Naive B cell (primary cell): Measurements from ENCODE around the gene ADPRH. TPM values are rescaled to one million over a fixed set of nuclear protein-coding genes. Genes with fewer than 3 reads are reported as not detected.

Experiments used
- ATAC-seq, 2 donors: fragments of 150-1000 bp; cut with Tn5 transposase; 2 replicates each; pipeline ENCODE4 v1.10.0; 2021; ENCODE audit warnings: low read depth in 2 of 2, mild to moderate bottlenecking in 2 of 2, moderate library complexity in 2 of 2
- DNase-seq: peaks from one replicate; pipeline ENCODE4 v3.0.0; 2022
- H3K27ac Mint-ChIP-seq, 6 donors: one replicate each; pipeline ENCODE4 v1.8.0; 2020 to 2022; ENCODE audit warnings: mild to moderate bottlenecking in 6 of 6, mixed read lengths in 6 of 6, moderate library complexity in 5 of 6, inconsistent platforms in 2 of 6
- H3K27me3 Mint-ChIP-seq, 3 donors: one replicate each; pipeline ENCODE4 v1.8.0; 2021 to 2022; ENCODE audit warnings: mixed read lengths in 3 of 3, mild to moderate bottlenecking in 1 of 3
- H3K36me3 Mint-ChIP-seq, 2 donors: one replicate each; pipeline ENCODE4 v1.8.0; 2020 to 2022; ENCODE audit warnings: mixed read lengths in 2 of 2, inconsistent platforms in 1 of 2, mild to moderate bottlenecking in 1 of 2
- H3K4me1 Mint-ChIP-seq, 3 donors: one replicate each; pipeline ENCODE4 v1.8.0; 2020 to 2022; ENCODE audit warnings: mixed read lengths in 3 of 3, inconsistent platforms in 1 of 3, mild to moderate bottlenecking in 1 of 3, moderate library complexity in 1 of 3
- H3K4me3 Mint-ChIP-seq, 8 donors: one replicate each; pipeline ENCODE4 v1.8.0; 2020 to 2022; ENCODE audit warnings: mild to moderate bottlenecking in 8 of 8, mixed read lengths in 8 of 8, moderate library complexity in 8 of 8, inconsistent platforms in 2 of 8
- H3K9me3 Mint-ChIP-seq, 7 donors: one replicate each; pipeline ENCODE4 v1.8.0; 2020 to 2022; ENCODE audit warnings: mixed read lengths in 7 of 7, mild to moderate bottlenecking in 5 of 7, inconsistent platforms in 2 of 7, moderate library complexity in 1 of 7
- polyA plus RNA-seq, 6 donors: library from polyadenylated mRNA; unstranded; fragments of 300-500 nt; fragmentation: Illumina TruSeq; gene quantifications; one replicate each; pipeline ENCODE4 v1.2.3, GENCODE V29; 2021; ENCODE audit warnings: low read depth in 6 of 6

ADPRH gene
- polyA plus RNA-seq, 6 donors from 2014 or later = 10.4 to 16.8 (median 14.4) TPM

- Mint-ChIP-seq H3K9me3 (no peaks in the 10 kb centered on the region), H3K27ac (no peak overlapping the region)
- no peak for ATAC-seq
Observed at GRCh38 chr3:119569156-119569555, 10.1 kb upstream of the ADPRH start.

DNA sequence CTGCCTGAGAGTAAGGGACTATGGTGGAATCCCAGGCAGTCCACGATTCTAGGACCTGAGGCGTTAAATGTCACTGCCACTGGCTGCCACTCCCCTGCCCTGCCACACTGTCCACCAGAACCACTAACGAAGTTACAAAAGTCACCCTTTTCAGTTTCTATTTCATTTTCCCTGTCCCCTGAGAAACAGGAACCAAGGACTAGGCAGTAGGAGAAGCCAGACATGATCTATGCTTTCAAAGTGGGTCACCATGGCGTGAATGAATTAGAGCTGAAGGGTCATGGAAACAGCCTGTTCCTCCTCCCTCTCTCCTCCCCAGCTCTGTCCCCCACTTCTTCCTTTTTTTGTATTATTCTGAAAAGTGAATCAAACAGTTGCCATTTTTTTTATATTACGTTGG, 9.1 kb upstream of the ADPRH start:
- DNase-seq (no peak), ATAC-seq (peak; percentile 27 to 33)
- Mint-ChIP-seq H3K4me3 (no peak overlapping the region), H3K27ac (peak overlapping the region in 1 of 6 donors; percentile 26), H3K36me3 (no peaks in the 10 kb centered on the region), H3K4me1 (peaks cover 0 to 8% (median 0%) of the 10 kb centered on the region in 3 donors), H3K9me3 (no peaks in the 10 kb centered on the region), H3K27me3 (peaks cover 0 to 18% (median 8%) of the 10 kb centered on the region in 3 donors)

More at GRCh38 chr3:119569156-119569555, 10.1 kb upstream of the ADPRH start:
- Mint-ChIP-seq H3K4me1 (peaks cover 0 to 8% (median 0%) of the 10 kb centered on the region in 3 donors), H3K36me3 (no peaks in the 10 kb centered on the region), H3K4me3 (peak overlapping the region in 1 of 8 donors; percentile 5), H3K27me3 (peaks cover 0 to 18% (median 8%) of the 10 kb centered on the region in 3 donors)
- DNase-seq = no peak

DNA sequence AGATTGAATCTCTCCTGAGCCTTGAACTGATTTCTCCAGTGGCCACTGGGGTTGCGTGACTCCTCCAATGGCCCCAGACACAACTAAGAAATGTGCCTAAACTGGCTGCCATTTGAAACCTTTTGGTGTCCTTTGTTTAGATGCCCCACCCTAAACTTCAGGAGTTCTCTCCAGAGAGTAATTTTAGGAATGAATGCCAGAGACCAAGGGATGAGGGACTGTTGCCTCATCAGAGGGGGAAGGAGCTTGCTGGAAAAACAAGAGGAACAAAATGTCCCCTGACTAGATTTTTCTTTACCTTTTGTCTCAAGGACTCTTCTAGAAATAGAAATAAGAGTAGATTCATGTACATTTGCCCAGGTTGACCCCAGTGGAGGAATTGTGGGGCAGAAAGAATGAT, 8.1 kb upstream of the ADPRH start:
- DNase-seq (no peak), ATAC-seq (no peak)
- no peaks in the 10 kb centered on the region for H3K9me3 Mint-ChIP-seq
- no peak overlapping the region for H3K4me3 Mint-ChIP-seq
- no peaks in the 10 kb centered on the region for H3K36me3 Mint-ChIP-seq
- H3K4me1 Mint-ChIP-seq = peaks cover 0 to 8% (median 0%) of the 10 kb centered on the region in 3 donors
- H3K27me3 Mint-ChIP-seq = peaks cover 0 to 18% (median 8%) of the 10 kb centered on the region in 3 donors
- no peak overlapping the region for H3K27ac Mint-ChIP-seq

- ATAC-seq (no peak), DNase-seq (no peak)
- no peak overlapping the region for H3K27ac Mint-ChIP-seq
- H3K9me3 Mint-ChIP-seq = no peaks in the 10 kb centered on the region
- H3K36me3 Mint-ChIP-seq = no peaks in the 10 kb centered on the region
- H3K27me3 Mint-ChIP-seq = peaks cover 0 to 18% (median 8%) of the 10 kb centered on the region in 3 donors
- no peak overlapping the region for H3K4me3 Mint-ChIP-seq
- peaks cover 0 to 8% (median 0%) of the 10 kb centered on the region in 3 donors for H3K4me1 Mint-ChIP-seq
Observed at GRCh38 chr3:119571688-119572087, 7.6 kb upstream of the ADPRH start.

DNA sequence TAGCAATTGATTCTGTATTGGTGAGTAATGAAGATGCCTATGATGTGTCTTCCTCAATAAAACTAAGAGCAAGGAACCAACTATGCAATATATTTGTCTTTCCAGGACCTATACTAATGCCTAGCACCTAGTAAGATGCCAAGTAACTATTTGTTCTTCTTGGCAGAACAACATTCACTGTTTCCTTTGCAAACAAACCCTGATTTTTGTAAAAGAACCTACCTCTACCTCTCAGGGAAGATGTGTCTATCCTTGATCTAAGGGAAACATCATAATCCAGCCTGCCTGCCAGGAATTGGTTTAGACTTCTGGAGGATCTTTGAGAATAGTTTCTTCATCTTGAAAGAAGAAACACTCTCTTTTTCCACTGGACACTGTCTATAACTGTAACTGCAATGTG, 3.8 kb upstream of the ADPRH start:
- Mint-ChIP-seq H3K27ac (no peak overlapping the region), H3K36me3 (no peaks in the 10 kb centered on the region), H3K27me3 (no peaks in the 10 kb centered on the region), H3K4me1 (peaks cover 11 to 17% (median 14%) of the 10 kb centered on the region in 3 donors), H3K4me3 (peak overlapping the region in 1 of 8 donors; percentile 31), H3K9me3 (no peaks in the 10 kb centered on the region)
- no peak for ATAC-seq
- no peak for DNase-seq

GRCh38 chr3:119580067-119580760, 922 bp downstream of the ADPRH start:
- peak; percentile 56 for DNase-seq
- ATAC-seq = peak; percentile 75 to 79
- Mint-ChIP-seq H3K4me3 (peak overlapping the region; percentile 92 to 99 (median 99)), H3K36me3 (no peaks in the 10 kb centered on the region), H3K27me3 (no peaks in the 10 kb centered on the region), H3K27ac (peak overlapping the region; percentile 93 to 99 (median 99)), H3K4me1 (peaks cover 17 to 25% (median 23%) of the 10 kb centered on the region in 3 donors), H3K9me3 (no peaks in the 10 kb centered on the region)

DNA sequence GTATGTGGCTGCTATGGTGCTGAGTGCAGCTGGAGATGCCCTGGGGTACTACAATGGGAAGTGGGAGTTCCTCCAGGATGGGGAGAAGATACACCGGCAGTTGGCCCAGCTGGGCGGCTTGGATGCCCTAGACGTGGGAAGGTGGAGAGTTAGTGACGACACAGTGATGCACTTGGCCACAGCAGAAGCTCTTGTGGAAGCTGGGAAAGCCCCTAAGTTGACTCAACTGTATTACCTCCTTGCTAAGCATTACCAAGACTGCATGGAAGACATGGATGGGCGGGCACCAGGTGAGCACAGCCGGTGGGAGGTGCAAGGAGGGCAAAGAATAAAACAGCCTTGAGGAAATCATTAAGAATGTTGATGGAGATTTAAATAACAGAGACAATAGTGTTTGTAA, 2.9 kb downstream of the ADPRH start:
- Mint-ChIP-seq H3K9me3 (no peaks in the 10 kb centered on the region), H3K27me3 (no peaks in the 10 kb centered on the region), H3K4me1 (peaks cover 17 to 29% (median 24%) of the 10 kb centered on the region in 3 donors), H3K4me3 (peak overlapping the region in 1 of 8 donors; percentile 76), H3K36me3 (peaks cover 0 to 7% of the 10 kb centered on the region in 2 donors), H3K27ac (peak overlapping the region in 3 of 6 donors; percentile 12 to 73 (median 62))
- ATAC-seq (no peak), DNase-seq (no peak)

DNA sequence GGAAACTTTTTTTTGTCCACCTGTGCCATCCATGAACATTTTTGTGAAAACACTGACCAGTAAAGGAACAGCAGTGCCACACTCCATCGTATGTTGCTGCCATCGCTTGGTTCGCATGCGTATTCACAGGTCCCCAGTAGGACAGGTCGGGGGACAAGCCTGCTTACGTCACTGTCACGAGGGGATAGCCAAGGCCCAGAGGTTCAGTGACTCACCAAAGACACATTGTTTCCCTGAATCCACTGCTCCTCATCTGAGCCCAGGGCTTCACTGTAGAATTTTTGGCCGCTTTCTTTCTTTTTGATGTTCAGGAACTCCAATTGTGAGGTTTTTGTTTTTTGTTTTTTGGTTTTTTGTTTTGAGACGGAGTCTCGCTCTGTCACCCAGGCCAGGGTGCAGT, 5.9 kb downstream of the ADPRH start:
- Mint-ChIP-seq H3K27me3 (no peaks in the 10 kb centered on the region), H3K27ac (peak overlapping the region in 1 of 6 donors; percentile 60), H3K4me1 (peaks cover 35 to 38% (median 37%) of the 10 kb centered on the region in 3 donors), H3K9me3 (peaks cover 0 to 2% (median 0%) of the 10 kb centered on the region in 7 donors), H3K36me3 (peaks cover 12 to 17% of the 10 kb centered on the region in 2 donors), H3K4me3 (no peak overlapping the region)
- ATAC-seq = no peak
- no peak for DNase-seq

DNA sequence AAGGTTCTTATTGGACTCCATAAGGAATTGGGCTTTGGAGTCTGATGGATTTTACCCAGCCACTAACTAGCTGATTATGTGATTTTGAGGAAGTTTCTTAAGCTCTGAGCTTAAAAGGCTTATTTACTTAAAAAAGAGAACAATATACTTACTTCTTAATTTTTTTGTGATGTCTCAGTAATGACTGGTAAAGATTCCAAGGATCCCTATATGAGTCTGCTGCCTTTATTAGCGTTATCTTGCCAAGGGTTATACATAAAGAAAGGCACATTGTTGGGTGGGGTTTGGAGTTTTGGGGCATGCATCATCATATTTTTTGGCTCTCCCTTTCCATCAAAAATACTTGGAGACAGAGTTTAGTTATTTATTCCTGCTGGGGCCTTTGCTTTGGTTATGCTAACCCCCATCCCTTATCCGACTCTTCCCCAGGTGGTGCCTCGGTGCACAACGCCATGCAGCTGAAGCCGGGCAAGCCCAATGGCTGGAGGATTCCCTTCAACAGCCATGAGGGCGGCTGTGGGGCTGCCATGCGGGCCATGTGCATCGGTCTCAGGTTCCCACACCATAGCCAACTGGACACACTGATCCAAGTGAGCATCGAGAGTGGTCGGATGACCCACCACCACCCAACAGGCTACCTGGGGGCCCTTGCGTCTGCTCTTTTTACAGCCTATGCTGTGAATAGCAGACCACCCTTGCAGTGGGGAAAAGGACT, 6.7 kb downstream of the ADPRH start:
- ATAC-seq (no peak), DNase-seq (no peak)
- peak overlapping the region in 1 of 6 donors; percentile 65 for H3K27ac Mint-ChIP-seq
- H3K4me1 Mint-ChIP-seq = peaks cover 30 to 33% (median 31%) of the 10 kb centered on the region in 3 donors
- H3K9me3 Mint-ChIP-seq = peaks cover 0 to 2% (median 0%) of the 10 kb centered on the region in 7 donors
- no peak overlapping the region for H3K4me3 Mint-ChIP-seq
- H3K27me3 Mint-ChIP-seq = no peaks in the 10 kb centered on the region
- H3K36me3 Mint-ChIP-seq = peaks cover 13 to 19% of the 10 kb centered on the region in 2 donors

- DNase-seq (no peak), ATAC-seq (no peak)
- peak overlapping the region in 3 of 6 donors; percentile 8 to 82 (median 24) for H3K27ac Mint-ChIP-seq
- H3K9me3 Mint-ChIP-seq = peaks cover 0 to 2% (median 0%) of the 10 kb centered on the region in 7 donors
- H3K4me1 Mint-ChIP-seq = peaks cover 28 to 30% (median 30%) of the 10 kb centered on the region in 3 donors
- H3K36me3 Mint-ChIP-seq = peaks cover 13 to 19% of the 10 kb centered on the region in 2 donors
- no peaks in the 10 kb centered on the region for H3K27me3 Mint-ChIP-seq
- no peak overlapping the region for H3K4me3 Mint-ChIP-seq
Observed at GRCh38 chr3:119586733-119587172, 7.5 kb downstream of the ADPRH start.

DNA sequence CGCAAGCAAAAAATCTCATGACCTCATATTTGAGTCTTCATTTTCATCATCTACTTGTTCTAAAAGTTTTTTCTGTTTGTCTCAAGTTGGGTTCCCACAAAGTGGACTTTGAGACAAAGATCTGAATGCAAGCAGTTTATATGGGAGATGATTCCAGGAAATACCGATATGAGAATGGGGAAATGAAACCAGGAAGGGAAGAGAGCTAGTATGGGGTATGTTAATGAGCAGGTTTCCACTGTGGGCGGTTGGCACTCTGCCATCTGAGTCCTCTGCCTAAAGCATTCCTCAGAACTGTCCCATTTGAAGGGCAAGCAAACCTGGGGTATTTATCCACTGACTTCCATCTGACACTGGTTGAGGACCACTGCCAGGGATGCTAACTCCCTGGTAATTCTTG, 8.8 kb downstream of the ADPRH start:
- Mint-ChIP-seq H3K4me1 (peaks cover 21 to 30% (median 26%) of the 10 kb centered on the region in 3 donors), H3K36me3 (peaks cover 13 to 19% of the 10 kb centered on the region in 2 donors), H3K9me3 (peaks cover 0 to 2% (median 0%) of the 10 kb centered on the region in 7 donors), H3K27me3 (no peaks in the 10 kb centered on the region), H3K4me3 (peak overlapping the region in 5 of 8 donors; percentile 10 to 68 (median 32)), H3K27ac (peak overlapping the region in 3 of 6 donors; percentile 8 to 90 (median 31))
- DNase-seq (peak; percentile 28), ATAC-seq (peak; percentile 45 to 52)

DNA sequence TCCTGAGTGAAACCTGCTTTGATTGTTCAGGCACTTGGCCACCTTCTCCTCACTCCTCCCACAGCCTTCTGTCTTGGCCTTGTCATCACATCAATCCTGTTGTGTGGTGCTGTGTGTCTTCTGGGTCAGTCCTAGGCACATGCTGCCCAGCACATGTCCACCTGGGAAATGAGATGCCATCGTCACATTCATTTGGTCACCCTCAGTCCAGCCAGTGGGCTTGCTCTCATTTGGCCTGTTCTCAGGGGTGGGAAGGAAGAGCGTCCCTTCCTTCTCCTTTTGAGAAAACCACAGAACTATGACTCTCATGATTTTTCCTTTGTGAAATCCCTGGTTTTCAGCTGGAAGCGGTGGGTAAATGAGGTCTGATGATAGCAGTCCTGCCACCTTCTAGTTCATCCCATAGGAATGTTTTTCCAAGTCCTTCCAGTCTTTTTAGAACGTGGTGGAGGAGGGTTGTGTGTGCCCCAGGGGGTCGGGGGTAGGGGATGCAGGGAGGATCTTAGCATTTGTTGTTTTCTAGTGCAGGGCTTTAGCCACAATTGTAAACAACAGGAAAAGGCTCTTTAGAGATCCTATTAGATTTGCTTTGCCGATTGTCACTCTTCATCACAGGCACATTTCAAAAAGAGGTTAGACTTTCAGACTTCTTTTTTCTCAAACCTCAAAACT, 9.9 kb downstream of the ADPRH start:
- H3K36me3 Mint-ChIP-seq = peaks cover 13 to 19% of the 10 kb centered on the region in 2 donors
- H3K27me3 Mint-ChIP-seq = no peaks in the 10 kb centered on the region
- peaks cover 0 to 2% (median 0%) of the 10 kb centered on the region in 7 donors for H3K9me3 Mint-ChIP-seq
- H3K4me1 Mint-ChIP-seq = peaks cover 21 to 30% (median 26%) of the 10 kb centered on the region in 3 donors
- peak overlapping the region in 2 of 8 donors; percentile 34 to 36 for H3K4me3 Mint-ChIP-seq
- ATAC-seq (no peak), DNase-seq (no peak)
- H3K27ac Mint-ChIP-seq = peak overlapping the region in 2 of 6 donors; percentile 7 to 23

DNA sequence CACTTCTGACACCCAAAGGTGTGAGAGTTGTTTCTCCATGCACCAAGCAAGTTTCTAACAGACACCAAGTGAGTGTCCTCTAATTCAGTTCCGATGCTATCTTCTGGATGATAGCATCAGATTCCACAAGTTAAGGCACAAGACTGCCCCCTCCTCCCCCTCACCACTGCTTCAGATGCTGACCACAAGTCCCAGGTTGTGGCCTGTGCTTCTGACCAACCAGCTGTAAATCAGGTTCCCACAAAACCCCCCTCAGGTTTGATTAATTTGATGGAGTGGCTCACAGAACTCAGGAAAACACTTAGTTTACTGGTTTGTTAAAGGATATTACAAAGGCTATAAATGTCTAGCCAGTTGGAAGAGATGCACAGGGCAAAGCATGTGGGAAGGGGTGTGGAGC, 11.4 kb downstream of the ADPRH start:
- DNase-seq (no peak), ATAC-seq (no peak)
- Mint-ChIP-seq H3K4me3 (no peak overlapping the region), H3K36me3 (peaks cover 13 to 19% of the 10 kb centered on the region in 2 donors), H3K9me3 (peaks cover 0 to 2% (median 0%) of the 10 kb centered on the region in 7 donors), H3K27ac (no peak overlapping the region), H3K27me3 (no peaks in the 10 kb centered on the region), H3K4me1 (peaks cover 21 to 30% (median 28%) of the 10 kb centered on the region in 3 donors)
